RWPE2 (cell line): ENCODE results near the gene GGTLC1.
"Not testable (repeated sequence)": the region's sequence is repeated elsewhere in the genome, so short reads cannot be mapped to it uniquely, and the experiment has no call there.

ENCODE experiments used
- ATAC-seq: fragments of 200-7000 bp; cut with Tn5 transposase; 3 replicates; pipeline ENCODE4 v1.9.1; 2021; ENCODE audit warnings: low read depth
- DNase-seq: peaks from one replicate; pipeline ENCODE4 v3.0.0-alpha.2; 2020; ENCODE audit warnings: low spot score
- H3K27ac ChIP-seq: fragments of 450-650 bp; 2 replicates; pipeline ENCODE4 v1.5.1; 2017; ENCODE audit warnings: mild to moderate bottlenecking; ENCODE audit not compliant: poor library complexity, severe bottlenecking
- H3K27me3 ChIP-seq: fragments of 250-450 bp; sonication (Bioruptor Pico); 2 replicates; pipeline ENCODE4 v1.5.1; 2021; ENCODE audit warnings: mild to moderate bottlenecking, moderate library complexity; ENCODE audit not compliant: insufficient read depth, poor library complexity, severe bottlenecking
- H3K36me3 ChIP-seq: fragments of 250-450 bp; sonication (Bioruptor Pico); 2 replicates; pipeline ENCODE4 v1.5.1; 2020; ENCODE audit warnings: low read depth, mild to moderate bottlenecking, moderate library complexity
- H3K4me1 ChIP-seq: fragments of 250-450 bp; sonication (Bioruptor Pico); 2 replicates; pipeline ENCODE4 v1.5.1; 2021; ENCODE audit warnings: mild to moderate bottlenecking, moderate library complexity; ENCODE audit not compliant: insufficient read depth, poor library complexity, severe bottlenecking
- H3K4me3 ChIP-seq: fragments of 250-450 bp; sonication (Bioruptor Pico); 2 replicates; pipeline ENCODE4 v1.5.1; 2021; ENCODE audit warnings: mild to moderate bottlenecking, moderate library complexity; ENCODE audit not compliant: severe bottlenecking
- H3K9me3 ChIP-seq: fragments of 250-450 bp; sonication (Bioruptor Pico); 2 replicates; pipeline ENCODE4 v1.5.1; 2021; ENCODE audit warnings: mild to moderate bottlenecking, moderate library complexity; ENCODE audit not compliant: severe bottlenecking
- TF ChIP-seq, protein P1 (sequence below): fragments of 450-650 bp; IDR thresholded peaks from one replicate; pipeline ENCODE4 v1.5.1; 2017; ENCODE audit warnings: mild to moderate bottlenecking, moderate library complexity; ENCODE audit not compliant: poor library complexity, severe bottlenecking

The GGTLC1 gene

GRCh38 chr20:23984476-23985023, 4.0 kb downstream of the GGTLC1 start:
- not testable (repeated sequence) for H3K27me3 ChIP-seq, DNase-seq, H3K9me3 ChIP-seq, H3K36me3 ChIP-seq, H3K27ac ChIP-seq, ATAC-seq, H3K4me1 ChIP-seq, H3K4me3 ChIP-seq

- H3K36me3 ChIP-seq, H3K27ac ChIP-seq, ATAC-seq, DNase-seq, H3K4me3 ChIP-seq, H3K4me1 ChIP-seq, H3K9me3 ChIP-seq, H3K27me3 ChIP-seq: not testable (repeated sequence)
Observed at GRCh38 chr20:23982112-23983018, 6.2 kb downstream of the GGTLC1 start.

DNA sequence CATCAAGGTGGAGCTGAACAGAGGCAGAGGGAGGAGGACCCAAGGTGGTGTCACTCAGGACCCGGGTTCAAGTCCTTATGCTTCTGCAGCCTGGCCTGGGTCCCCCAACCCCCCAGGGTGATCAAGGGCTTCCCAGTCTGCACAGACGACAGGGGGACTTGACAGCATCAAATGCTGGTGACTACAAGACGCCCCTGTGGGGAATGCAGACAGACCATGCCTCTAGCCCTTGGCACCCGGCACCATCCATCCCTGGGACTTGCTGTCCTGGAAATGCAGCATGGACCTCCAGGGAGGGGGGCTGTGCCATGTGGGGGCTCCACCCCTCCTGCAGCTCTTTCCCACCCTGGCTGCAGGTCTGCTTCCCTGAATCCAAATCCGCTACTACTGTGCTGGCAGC, 7.1 kb downstream of the GGTLC1 start:
- not testable (repeated sequence) for ATAC-seq, H3K9me3 ChIP-seq, DNase-seq, H3K4me1 ChIP-seq, H3K27ac ChIP-seq, H3K4me3 ChIP-seq, H3K36me3 ChIP-seq, H3K27me3 ChIP-seq

DNA sequence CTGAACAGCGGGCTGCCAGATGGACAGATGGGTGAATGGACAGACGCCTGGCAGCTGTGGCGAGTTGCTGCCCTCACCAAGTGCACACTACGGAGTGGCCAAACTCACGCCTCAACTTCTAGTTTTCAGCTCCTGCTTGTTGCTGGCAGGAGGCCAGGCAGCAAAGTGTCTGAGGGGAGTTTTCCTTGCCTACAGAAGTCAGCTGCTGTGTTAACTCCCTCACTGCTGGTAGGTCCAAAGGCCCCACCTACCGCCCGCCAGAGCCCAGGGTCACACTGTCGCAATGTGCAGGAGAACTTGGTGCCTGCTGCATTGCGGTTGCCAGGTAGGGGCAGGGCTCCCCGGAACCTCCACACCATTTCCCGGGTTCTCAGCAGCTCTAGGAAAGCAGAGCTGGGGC, 7.6 kb downstream of the GGTLC1 start:
- H3K27me3 ChIP-seq, H3K9me3 ChIP-seq, H3K36me3 ChIP-seq, H3K4me3 ChIP-seq, ATAC-seq, DNase-seq, H3K27ac ChIP-seq, H3K4me1 ChIP-seq: not testable (repeated sequence)

DNA sequence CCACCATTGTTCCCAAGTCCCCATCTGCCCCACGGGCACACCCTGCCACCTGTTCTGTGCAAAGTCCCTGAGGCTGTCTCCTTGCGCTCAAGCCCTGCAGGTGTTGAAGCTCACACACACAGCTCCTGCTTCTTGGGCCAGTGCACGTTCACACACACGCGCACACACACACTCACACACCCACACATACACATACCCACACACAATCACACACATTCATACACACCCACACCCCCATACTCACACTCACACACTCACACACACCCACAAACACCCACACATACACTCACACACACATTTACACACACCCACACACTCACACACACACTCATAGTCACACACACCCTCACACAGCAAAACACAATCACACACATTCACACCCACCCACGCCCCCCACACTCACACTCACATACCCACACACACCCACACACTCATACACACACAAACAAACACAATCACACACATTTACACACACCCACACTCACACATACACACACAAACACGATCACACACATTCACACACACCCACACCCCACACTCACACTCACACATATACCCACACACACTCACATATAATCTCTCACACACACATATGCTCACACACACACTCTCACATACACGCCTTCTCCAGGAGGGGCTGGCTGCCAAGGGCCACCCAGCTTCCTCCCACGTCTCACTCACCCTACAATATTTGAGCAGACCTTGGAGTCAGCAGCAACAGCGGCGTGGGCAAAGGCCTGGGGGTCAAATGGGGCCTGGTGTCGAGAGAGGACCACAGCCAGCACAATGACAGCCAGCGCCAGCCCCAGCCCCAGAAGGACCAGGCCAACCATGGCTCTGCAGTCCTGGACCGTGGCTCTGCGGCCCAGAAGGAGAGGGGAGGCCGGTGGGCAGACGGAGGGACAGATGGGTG, 8.4 kb downstream of the GGTLC1 start:
- not testable (repeated sequence) for H3K9me3 ChIP-seq, DNase-seq, ATAC-seq, H3K27me3 ChIP-seq, H3K4me1 ChIP-seq, H3K4me3 ChIP-seq, H3K27ac ChIP-seq, H3K36me3 ChIP-seq

GRCh38 chr20:23979380-23979779, 9.2 kb downstream of the GGTLC1 start:
- not testable (repeated sequence) for H3K27me3 ChIP-seq, H3K27ac ChIP-seq, H3K4me1 ChIP-seq, H3K4me3 ChIP-seq, H3K9me3 ChIP-seq, H3K36me3 ChIP-seq, ATAC-seq, DNase-seq

- not testable (repeated sequence) for ATAC-seq, H3K27me3 ChIP-seq
Observed at GRCh38 chr20:23978457-23978856, 10.1 kb downstream of the GGTLC1 start.

GRCh38 chr20:23974966-23975365, 13.6 kb downstream of the GGTLC1 start:
- H3K9me3 ChIP-seq: no peaks in the 10 kb centered on the region
- DNase-seq: no peak
- H3K36me3 ChIP-seq: no peaks in the 10 kb centered on the region
- no peak overlapping the region for H3K27ac ChIP-seq
- no peaks in the 10 kb centered on the region for H3K4me1 ChIP-seq
- TF ChIP-seq, protein P1, sequence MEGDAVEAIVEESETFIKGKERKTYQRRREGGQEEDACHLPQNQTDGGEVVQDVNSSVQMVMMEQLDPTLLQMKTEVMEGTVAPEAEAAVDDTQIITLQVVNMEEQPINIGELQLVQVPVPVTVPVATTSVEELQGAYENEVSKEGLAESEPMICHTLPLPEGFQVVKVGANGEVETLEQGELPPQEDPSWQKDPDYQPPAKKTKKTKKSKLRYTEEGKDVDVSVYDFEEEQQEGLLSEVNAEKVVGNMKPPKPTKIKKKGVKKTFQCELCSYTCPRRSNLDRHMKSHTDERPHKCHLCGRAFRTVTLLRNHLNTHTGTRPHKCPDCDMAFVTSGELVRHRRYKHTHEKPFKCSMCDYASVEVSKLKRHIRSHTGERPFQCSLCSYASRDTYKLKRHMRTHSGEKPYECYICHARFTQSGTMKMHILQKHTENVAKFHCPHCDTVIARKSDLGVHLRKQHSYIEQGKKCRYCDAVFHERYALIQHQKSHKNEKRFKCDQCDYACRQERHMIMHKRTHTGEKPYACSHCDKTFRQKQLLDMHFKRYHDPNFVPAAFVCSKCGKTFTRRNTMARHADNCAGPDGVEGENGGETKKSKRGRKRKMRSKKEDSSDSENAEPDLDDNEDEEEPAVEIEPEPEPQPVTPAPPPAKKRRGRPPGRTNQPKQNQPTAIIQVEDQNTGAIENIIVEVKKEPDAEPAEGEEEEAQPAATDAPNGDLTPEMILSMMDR: no peak
- no peak overlapping the region for H3K4me3 ChIP-seq
- no peak for ATAC-seq
- peaks cover 4% of the 10 kb centered on the region for H3K27me3 ChIP-seq

More at GRCh38 chr20:23978457-23978856, 10.1 kb downstream of the GGTLC1 start:
- not testable (repeated sequence) for H3K9me3 ChIP-seq, H3K4me1 ChIP-seq, H3K4me3 ChIP-seq, H3K27ac ChIP-seq, H3K36me3 ChIP-seq, DNase-seq
